C4-2B (cell line): Measurements from ENCODE around the gene YIPF1.

ENCODE experiments used
- ZFX ChIP-seq: fragments of 450-650 bp; IDR thresholded peaks from 2 replicates; pipeline ENCODE4 v1.6.1; 2017
- TF ChIP-seq, protein P1 (sequence below): fragments of 450-650 bp; conservative IDR thresholded peaks from 2 replicates; pipeline ENCODE4 v1.5.1; 2017; ENCODE audit warnings: mild to moderate bottlenecking

DNA sequence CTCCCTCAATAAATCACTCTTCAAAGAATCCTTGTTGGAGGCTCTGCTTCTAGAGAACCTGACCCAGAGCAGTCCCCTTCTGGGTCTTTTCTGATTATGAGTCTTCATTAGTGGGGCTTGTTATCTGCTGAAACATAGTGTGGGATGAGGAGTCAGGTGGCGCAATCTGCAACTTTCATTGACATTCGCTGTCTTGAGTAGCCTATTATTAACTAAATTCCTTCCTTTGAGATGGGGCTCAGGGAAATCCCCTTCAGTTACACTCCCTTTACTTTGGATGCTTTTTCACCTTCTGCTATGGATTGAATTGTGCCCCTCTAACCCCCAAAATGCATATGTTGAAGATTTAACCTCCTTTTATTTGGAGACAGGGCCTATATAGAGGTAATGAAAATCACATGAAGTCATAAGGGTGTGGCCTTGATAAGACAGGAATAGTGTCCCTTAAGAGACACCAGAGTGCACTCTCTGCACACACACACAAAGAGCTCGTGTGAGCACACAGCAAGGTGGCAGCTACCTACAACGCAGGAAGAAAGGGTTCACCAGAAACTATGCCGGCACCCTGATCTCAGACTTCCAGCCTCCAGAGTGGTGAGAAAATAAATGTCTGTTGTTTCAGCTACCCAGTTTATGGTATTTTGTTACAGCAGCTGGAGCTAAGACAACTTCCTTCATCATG, 23.9 kb upstream of the YIPF1 start:
- TF ChIP-seq, protein P1, sequence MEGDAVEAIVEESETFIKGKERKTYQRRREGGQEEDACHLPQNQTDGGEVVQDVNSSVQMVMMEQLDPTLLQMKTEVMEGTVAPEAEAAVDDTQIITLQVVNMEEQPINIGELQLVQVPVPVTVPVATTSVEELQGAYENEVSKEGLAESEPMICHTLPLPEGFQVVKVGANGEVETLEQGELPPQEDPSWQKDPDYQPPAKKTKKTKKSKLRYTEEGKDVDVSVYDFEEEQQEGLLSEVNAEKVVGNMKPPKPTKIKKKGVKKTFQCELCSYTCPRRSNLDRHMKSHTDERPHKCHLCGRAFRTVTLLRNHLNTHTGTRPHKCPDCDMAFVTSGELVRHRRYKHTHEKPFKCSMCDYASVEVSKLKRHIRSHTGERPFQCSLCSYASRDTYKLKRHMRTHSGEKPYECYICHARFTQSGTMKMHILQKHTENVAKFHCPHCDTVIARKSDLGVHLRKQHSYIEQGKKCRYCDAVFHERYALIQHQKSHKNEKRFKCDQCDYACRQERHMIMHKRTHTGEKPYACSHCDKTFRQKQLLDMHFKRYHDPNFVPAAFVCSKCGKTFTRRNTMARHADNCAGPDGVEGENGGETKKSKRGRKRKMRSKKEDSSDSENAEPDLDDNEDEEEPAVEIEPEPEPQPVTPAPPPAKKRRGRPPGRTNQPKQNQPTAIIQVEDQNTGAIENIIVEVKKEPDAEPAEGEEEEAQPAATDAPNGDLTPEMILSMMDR: no peak
- TF ChIP-seq ZFX: no peak
